Smooth muscle cell of the brain vasculature (primary cell): ENCODE measurements around the gene DGAT2.
"Not testable (repeated sequence)": the region's sequence is repeated elsewhere in the genome, so short reads cannot be mapped to it uniquely, and the experiment has no call there.

ENCODE experiments used
- DNase-seq: peaks from one replicate; pipeline ENCODE4 v3.0.0-alpha.2; 2012; ENCODE audit warnings: low read depth, low spot score

The DGAT2 gene

GRCh38 chr11:75754933-75755332 lies 13.6 kb upstream of the DGAT2 start:
- not testable (repeated sequence) for DNase-seq

GRCh38 chr11:75757651-75758050 lies 10.9 kb upstream of the DGAT2 start:
- no peak for DNase-seq

GRCh38 chr11:75759832-75760231 lies 8.7 kb upstream of the DGAT2 start:
- no peak for DNase-seq

DNA sequence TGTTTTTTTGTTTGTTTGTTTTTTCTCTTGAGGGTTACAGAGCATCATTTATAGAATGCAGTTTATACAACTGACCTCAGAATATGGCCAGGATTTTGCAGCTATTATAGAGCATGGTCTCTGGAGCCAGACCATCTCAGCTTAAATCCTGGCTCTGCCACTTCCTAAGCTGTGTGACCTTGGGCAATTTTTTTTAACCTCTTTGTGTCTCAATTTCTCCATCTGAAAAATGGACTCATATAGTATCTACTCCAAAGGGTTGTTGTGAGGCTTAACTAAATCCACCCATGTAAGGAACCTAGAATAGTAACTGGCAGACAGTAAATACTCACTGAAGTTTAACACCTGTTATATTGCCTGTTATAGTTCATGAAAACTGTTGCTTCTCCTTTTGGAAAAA lies 8.3 kb upstream of the DGAT2 start:
- no peak for DNase-seq

- no peak for DNase-seq
These were observed 7.7 kb upstream of the DGAT2 start for GRCh38 chr11:75760710-75761493.

DNA sequence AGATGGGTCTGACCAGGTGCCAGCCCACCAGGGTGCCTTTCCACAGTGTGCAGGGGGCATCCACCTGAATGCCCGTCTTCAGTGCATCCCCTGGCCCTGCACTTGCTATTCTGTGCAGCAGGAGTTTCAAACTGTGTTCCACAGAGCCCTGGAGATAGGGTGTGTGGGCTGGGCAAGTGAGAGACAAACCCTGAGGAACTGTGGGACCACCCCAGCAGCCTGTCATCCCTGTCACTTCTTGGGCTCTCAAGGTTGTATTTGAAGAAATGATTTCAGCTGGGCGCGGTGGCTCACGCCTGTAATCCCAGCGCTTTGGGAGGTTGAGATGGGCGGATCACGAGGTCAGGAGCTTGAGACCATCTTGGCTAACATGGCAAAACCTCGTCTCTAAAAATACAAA lies 6.4 kb upstream of the DGAT2 start:
- DNase-seq = no peak

DNA sequence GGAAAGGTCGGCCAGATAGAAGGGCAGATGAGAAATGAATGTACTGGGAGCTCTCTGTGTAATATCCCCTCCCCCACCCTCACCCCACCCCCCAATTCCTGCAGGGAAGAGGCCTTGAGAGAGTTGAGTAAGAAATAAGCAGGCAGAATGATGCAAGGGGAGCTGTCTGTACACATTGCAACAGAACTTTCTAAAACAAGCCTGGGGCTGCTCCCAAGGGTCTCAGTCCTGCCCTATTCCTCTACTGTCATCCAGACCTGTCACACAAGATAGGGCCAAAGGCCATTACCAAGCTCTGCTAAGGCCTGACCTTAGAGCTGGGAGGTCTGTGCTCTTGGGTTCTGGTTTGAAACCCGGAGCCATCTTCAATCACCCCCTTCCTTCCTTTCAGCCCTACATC lies 5.7 kb upstream of the DGAT2 start:
- no peak for DNase-seq

- DNase-seq = no peak
These were observed 4.7 kb upstream of the DGAT2 start for GRCh38 chr11:75763846-75764245.

DNA sequence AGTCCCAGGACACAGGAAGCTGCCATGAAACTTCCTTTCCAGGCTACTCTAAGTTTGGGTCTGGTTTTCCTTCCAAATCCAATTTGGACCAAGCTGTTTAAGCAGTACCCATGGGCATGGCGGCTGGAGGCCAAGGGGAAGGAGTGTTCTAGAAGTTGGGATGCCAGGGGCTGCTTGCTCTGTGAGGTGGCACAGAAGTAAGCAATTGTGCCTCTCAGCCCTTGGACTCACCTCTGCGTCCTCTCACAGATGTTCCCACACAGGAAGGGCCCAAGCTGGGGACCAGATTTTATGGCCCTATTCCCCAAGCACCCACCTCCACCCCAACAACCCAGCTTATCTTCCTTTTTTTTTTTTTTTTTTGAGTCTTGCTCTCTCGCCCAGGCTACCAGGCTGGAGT lies 3.5 kb upstream of the DGAT2 start:
- DNase-seq = no peak

- DNase-seq = no peak
These were observed 1.9 kb upstream of the DGAT2 start for GRCh38 chr11:75766443-75767227.

DNA sequence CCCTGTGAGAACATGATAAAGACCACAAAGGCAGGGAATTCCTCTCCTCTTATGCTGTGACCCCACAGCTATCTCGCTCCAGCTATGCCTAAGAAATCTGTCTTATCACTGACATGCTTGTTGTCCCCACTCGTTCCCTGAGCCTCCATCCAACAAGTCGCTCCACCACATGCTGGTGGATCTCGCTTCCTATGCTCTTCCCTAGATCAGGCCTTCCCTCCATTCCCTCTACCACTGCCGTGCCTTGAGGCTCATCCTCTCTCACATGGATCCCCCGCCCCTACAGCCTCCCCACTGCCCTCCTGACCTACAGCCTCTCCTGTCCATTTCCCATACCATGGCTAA lies 1.4 kb upstream of the DGAT2 start:
- DNase-seq = no peak

- no peak for DNase-seq
These were observed 826 bp upstream of the DGAT2 start for GRCh38 chr11:75767793-75768111.

DNA sequence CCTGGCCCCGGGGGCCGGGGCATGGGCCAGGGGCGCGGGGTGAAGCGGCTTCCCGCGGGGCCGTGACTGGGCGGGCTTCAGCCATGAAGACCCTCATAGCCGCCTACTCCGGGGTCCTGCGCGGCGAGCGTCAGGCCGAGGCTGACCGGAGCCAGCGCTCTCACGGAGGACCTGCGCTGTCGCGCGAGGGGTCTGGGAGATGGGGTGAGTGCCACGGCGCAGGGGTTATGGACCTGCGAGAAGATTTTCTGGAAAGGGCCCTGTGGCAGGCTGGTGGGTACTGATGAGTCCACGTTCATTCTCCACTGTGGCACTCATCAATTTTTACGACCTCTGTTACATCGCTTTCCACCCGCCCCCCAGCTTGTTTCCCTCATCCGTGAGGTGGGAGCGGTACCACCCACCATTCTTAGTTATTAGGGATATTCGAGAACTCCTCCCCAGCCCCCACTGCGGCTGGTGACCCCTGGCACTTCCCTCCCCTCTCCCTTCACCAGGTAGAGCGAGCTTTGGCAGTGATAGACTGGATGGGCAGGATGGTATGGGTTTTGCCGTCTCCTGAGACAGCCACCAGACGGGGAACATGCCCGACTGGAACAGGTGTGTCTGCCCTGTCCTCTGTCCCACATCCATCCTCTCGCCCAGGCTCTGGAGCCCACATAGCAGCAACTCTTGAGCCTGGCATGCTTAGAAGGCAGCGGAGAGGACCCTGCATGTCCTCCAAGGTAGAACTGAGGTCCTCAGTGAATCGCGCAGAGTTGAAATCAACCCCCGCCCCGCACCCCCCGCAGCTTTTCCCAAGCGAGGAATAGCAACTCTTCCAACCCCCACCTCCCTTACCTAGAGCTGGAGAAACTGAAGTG lies 562 bp downstream of the DGAT2 start:
- DNase-seq = no peak

- no peak for DNase-seq
These were observed 1.5 kb downstream of the DGAT2 start for GRCh38 chr11:75770102-75770501.

GRCh38 chr11:75771646-75772410 lies 3.2 kb downstream of the DGAT2 start:
- no peak for DNase-seq

DNA sequence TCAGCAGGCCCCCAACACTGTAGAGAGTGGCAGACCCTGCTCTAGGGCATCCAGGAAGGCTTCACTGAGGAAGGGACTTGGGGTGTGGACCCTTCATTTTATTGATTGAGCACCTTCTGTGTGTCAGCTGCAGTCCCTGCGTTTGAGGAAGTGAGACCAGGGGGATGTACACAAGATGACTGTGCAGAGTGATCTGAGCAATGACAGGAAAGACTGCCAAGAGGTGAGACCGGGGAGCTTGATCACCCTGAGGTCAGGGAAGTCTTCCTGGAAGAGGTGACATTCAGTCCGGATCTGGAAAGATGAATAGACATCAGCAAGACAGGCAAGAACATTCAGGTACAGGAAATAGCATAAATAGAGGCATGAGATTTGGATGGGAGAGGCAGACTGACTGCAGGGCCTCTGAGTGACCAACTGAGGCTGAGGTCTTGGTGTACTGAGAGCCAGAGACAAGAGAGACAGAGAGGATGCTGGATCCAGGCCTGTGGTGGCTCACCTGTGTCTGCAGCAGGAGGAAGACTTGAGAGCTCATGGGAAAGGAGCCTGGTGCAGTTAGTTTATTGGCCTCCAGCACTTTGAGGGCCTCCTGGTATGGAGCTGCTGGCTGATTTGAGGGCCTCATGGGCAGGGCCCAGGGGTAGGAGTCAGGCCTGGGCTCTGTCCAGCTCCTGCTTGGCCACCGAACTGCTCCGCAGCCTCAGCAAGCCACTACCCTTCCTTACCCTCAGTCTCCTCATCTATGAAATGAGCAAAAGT lies 5.2 kb downstream of the DGAT2 start:
- DNase-seq = no peak

DNA sequence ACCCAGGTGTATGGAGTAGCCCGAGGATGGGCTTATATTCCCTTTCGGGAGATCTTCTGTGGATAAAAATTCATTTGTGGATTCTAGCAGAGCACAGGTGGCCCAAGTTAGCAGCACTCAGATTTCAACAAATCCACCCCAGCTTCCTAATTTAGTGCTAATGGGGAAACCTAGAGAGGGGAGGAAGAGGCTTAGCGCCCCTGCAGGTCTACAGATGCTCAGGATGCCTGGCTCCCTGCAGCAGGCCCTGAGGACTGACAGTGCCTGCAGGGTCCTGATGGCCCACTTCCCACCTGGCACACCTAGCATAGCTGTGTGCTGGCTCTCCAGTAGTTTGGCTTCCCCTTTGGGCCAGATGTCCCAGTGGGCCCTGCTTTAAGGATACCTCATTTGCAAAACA lies 6.5 kb downstream of the DGAT2 start:
- no peak for DNase-seq

GRCh38 chr11:75776546-75776945 lies 8.0 kb downstream of the DGAT2 start:
- no peak for DNase-seq

DNA sequence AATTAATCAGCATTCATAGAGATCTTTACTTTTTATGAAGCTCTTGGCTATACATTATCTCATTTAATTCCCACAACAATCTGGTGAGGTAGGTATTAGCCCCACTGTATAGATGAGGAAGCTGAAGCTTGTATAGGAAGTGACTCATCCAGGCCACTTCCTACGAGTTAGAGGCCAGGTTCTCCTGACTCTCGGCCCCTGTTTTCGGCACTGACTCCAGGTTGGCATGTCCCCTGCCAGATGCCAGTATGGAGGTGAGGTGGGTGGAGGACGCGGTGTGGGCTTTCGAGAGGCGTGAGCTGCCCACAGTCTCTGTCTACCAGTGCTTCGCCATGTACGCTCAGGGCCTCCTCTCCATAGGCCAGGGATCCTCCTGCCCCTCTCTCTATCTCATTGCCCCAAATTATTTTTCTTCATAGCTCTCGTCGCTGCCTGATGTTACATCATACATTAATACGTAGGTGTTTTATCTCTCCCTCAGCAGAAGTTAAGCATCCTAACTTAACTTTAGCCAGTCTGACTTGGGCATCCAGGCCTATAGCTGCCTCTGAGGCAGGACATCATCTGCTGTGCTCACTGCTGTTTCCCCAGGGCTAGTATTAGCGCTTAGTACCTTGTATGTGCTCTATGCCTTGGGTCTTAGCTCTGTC lies 9.0 kb downstream of the DGAT2 start:
- DNase-seq = no peak

DNA sequence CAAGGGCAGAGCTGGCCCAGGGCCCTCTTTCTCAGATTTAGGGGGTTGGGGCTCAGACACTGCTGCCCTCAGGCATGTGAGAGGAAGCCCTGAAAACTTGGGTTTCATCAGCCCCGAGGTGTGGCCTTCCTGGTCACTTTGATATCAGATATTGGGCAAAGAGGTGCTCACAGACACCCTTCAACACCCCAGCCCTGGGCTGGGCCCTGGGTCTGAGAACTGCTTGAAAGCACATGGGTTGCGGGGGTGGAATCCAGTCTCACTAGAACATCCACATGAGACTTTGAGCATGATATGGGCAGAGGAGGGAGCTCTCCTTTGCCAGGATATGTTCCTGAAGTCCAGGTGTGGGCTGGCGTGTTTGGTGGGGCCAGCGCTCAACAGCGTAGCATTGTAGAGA lies 10.4 kb downstream of the DGAT2 start:
- DNase-seq = no peak
